ENCODE results near the gene GORASP1. TPM values are rescaled to one million over a fixed set of nuclear protein-coding genes. Genes with fewer than 3 reads are reported as not detected.

The GORASP1 gene
- total and polyA plus RNA-seq, 2 experiments from 2014 or later, result 10.3 to 38.3 TPM

DNA sequence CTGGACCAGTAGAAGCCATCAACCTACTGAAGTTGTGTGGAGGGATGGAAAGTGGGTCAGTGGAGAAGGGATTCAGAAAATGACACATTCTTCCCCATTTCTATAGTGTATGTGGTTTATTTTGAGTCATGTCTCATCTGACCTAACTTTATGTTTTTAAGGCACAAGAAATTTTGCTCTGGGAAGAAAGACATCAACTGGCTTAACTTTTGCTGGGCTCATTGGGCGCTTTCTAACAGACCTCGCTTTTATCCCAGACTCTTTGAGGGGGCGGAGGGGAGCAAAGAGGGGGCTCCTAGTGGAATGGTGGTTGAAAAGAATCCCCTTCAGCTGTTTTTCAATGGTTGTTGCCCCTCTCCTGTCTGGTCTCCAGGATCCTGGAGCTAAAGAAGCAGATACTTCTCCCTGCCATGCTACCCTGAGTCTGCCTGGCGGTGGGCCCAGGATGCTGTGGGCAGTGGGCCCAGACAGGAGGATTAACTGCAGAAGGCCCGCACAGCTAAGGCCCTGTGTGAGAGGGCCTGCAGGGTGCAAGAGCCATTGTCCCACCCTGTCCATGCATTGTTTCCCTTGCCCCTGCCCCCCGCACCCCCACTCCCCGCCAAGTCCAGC is 31.5 kb upstream of the GORASP1 start (continued):
- TF ChIP-seq ZNF114 (CRISPR knock-in tag; IDR thresholded peaks at IDR 0.05) (no peak), POLR2AphosphoS5 (IDR thresholded peaks at IDR 0.05; ENCODE audit: low read depth) (no peak), NANOG (IDR thresholded peaks at IDR 0.05; ENCODE audit: borderline replicate concordance) (no peak), JUNB (IDR thresholded peaks at IDR 0.05; ENCODE audit: unreplicated experiment) (no peak)
- TF ChIP-seq, protein P1, sequence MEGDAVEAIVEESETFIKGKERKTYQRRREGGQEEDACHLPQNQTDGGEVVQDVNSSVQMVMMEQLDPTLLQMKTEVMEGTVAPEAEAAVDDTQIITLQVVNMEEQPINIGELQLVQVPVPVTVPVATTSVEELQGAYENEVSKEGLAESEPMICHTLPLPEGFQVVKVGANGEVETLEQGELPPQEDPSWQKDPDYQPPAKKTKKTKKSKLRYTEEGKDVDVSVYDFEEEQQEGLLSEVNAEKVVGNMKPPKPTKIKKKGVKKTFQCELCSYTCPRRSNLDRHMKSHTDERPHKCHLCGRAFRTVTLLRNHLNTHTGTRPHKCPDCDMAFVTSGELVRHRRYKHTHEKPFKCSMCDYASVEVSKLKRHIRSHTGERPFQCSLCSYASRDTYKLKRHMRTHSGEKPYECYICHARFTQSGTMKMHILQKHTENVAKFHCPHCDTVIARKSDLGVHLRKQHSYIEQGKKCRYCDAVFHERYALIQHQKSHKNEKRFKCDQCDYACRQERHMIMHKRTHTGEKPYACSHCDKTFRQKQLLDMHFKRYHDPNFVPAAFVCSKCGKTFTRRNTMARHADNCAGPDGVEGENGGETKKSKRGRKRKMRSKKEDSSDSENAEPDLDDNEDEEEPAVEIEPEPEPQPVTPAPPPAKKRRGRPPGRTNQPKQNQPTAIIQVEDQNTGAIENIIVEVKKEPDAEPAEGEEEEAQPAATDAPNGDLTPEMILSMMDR (conservative IDR thresholded peaks at IDR 0.05; ENCODE audit: low read depth in 2 of 2), result no peak
- TF ChIP-seq, protein P2, sequence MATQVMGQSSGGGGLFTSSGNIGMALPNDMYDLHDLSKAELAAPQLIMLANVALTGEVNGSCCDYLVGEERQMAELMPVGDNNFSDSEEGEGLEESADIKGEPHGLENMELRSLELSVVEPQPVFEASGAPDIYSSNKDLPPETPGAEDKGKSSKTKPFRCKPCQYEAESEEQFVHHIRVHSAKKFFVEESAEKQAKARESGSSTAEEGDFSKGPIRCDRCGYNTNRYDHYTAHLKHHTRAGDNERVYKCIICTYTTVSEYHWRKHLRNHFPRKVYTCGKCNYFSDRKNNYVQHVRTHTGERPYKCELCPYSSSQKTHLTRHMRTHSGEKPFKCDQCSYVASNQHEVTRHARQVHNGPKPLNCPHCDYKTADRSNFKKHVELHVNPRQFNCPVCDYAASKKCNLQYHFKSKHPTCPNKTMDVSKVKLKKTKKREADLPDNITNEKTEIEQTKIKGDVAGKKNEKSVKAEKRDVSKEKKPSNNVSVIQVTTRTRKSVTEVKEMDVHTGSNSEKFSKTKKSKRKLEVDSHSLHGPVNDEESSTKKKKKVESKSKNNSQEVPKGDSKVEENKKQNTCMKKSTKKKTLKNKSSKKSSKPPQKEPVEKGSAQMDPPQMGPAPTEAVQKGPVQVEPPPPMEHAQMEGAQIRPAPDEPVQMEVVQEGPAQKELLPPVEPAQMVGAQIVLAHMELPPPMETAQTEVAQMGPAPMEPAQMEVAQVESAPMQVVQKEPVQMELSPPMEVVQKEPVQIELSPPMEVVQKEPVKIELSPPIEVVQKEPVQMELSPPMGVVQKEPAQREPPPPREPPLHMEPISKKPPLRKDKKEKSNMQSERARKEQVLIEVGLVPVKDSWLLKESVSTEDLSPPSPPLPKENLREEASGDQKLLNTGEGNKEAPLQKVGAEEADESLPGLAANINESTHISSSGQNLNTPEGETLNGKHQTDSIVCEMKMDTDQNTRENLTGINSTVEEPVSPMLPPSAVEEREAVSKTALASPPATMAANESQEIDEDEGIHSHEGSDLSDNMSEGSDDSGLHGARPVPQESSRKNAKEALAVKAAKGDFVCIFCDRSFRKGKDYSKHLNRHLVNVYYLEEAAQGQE (IDR thresholded peaks at IDR 0.05; ENCODE audit: unreplicated experiment), result no peak
- TF ChIP-seq, protein P3, sequence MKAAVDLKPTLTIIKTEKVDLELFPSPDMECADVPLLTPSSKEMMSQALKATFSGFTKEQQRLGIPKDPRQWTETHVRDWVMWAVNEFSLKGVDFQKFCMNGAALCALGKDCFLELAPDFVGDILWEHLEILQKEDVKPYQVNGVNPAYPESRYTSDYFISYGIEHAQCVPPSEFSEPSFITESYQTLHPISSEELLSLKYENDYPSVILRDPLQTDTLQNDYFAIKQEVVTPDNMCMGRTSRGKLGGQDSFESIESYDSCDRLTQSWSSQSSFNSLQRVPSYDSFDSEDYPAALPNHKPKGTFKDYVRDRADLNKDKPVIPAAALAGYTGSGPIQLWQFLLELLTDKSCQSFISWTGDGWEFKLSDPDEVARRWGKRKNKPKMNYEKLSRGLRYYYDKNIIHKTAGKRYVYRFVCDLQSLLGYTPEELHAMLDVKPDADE (IDR thresholded peaks at IDR 0.05), result no peak

DNA sequence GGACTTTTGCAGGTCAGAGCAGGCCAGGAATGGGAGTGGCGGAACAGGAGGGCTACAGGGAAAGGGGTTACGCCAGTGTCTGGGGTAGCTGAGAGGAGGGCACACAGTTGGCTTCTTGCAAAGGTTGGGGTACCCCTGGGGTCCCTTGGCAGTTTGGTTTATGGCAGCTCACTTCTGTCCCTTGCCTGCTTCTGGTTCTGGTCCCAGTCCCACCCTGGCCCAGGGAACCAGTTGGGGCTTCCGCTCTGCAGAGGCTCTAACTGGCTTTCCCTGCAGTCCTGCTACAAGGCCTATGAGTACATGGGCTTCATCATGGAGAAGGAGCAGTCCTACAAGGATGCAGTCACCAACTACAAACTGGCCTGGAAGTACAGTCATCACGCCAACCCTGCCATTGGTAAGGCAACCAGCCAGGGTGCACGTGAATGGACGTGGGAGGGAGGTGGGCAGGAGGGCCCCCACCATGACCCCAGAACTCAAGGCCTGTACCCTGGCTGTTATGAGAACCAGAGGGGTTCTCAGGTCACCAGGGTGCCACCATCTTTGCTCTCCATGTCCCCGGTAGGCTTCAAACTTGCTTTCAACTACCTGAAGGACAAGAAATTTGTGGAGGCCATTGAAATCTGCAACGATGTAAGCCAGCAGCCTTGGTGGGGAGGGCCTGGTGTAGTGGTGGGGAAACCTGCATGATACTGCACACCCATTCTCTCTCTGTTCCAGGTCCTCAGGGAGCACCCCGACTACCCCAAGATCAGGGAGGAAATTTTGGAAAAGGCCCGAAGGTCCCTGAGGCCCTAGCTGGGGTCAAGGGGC is 30.8 kb upstream of the GORASP1 start:
- H3K79me2 ChIP-seq (replicated peaks; ENCODE audit: insufficient read depth), result no peaks in the 10 kb centered on the region
- H3K27me3 ChIP-seq (ENCODE audit: insufficient read depth), result no peaks in the 10 kb centered on the region
- no peaks in the 10 kb centered on the region for H3K9me2 ChIP-seq (ENCODE audit: insufficient read depth)
- DNase-seq (ENCODE audit: low spot score), result no peak
- peaks cover 5% of the 10 kb centered on the region; the same call in 1 of the 2 replicates for H3K36me3 ChIP-seq (ENCODE audit: insufficient read depth)
- Mint-ChIP-seq H3K27me3 (ENCODE audit: insufficient read depth, low read depth, poor library complexity) (peaks cover 4% of the 10 kb centered on the region), H3K4me3 (no peak overlapping the region), H3K27ac (no peak overlapping the region), H3K4me1 (peaks cover 4% of the 10 kb centered on the region; the same call in 2 of the 3 replicates), H3K9me3 (no peaks in the 10 kb centered on the region), H3K36me3 (ENCODE audit: low read depth) (peaks cover 8% of the 10 kb centered on the region)
- H4K20me1 ChIP-seq (replicated peaks; ENCODE audit: insufficient read depth), result no peaks in the 10 kb centered on the region; the same call in 1 of the 2 replicates
- H3K4me2 ChIP-seq, result no peak overlapping the region
- no peaks in the 10 kb centered on the region for H3K4me1 ChIP-seq (ENCODE audit: insufficient read depth)
- H3F3A ChIP-seq (replicated peaks; ENCODE audit: low read depth), result no peaks in the 10 kb centered on the region
- no peak overlapping the region for H2AFZ ChIP-seq
- H3K4me3 ChIP-seq, result no peak overlapping the region
- ATAC-seq, result no peak
- H3K27ac ChIP-seq (ENCODE audit: low read depth), result no peak overlapping the region
- no peak for TF ChIP-seq STAT1 (IDR thresholded peaks at IDR 0.05; ENCODE audit: unreplicated experiment)
- TF ChIP-seq, protein P3 (IDR thresholded peaks at IDR 0.05), result no peak
- TF ChIP-seq, protein P1 (conservative IDR thresholded peaks at IDR 0.05; ENCODE audit: low read depth in 2 of 2), result no peak
- TF ChIP-seq ZNF331 (CRISPR knock-in tag; IDR thresholded peaks at IDR 0.05; ENCODE audit: low read depth), result no peak
- TF ChIP-seq EZH2phosphoT487 (IDR thresholded peaks at IDR 0.05; ENCODE audit: unreplicated experiment), result no peak
- TF ChIP-seq JUNB (IDR thresholded peaks at IDR 0.05; ENCODE audit: unreplicated experiment), result no peak
- TF ChIP-seq NANOG (IDR thresholded peaks at IDR 0.05; ENCODE audit: borderline replicate concordance), result no peak
- TF ChIP-seq EZH2 (IDR thresholded peaks at IDR 0.05; ENCODE audit: low read depth, unreplicated experiment), result no peak
- TF ChIP-seq, protein P2 (IDR thresholded peaks at IDR 0.05; ENCODE audit: unreplicated experiment), result no peak
